ENCODE results near the gene GREM1.

DNA sequence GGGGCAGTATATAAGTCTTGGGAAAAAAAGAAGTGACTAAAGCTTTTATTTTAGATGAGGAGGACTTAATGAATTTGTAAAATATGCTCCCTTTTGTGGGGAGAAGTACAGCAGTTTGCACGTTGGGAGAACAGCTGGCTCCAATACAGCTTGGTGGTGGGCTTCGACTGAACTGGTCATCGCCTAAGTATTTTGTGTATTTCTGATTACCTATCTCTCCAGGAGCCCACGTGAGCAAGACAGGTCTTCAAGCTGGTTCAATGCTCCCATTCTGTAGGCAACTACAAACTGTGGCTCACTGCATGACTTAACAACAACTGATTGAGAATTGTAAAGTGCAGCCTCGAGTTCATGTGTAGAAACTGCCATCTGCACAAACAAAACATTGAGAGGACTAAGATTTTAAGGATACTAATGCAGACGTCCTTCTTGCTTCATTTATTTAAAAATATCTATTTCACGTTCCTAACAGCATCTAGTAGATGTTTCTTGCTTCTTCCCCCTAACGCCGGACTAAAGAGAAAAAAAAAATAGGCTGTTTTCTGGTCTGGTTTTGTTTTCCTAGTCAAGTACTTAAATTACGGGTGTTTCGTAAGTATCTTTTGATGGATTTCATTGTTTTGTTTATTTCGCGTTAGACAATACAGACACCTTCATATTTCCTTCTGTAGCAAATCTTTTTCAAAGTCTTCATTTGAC lies 1.4 kb upstream of the GREM1 start:
- TF ChIP-seq CTCF (IDR thresholded peaks at IDR 0.05) = no peak
- no peak for TF ChIP-seq POLR2A (IDR thresholded peaks at IDR 0.05)

Measured in adrenal gland (tissue), 5 donors.